GM18502 (cell line): Measurements from ENCODE around the gene UQCC2.

Source experiments
- ATAC-seq: cut with Tn5 transposase; IDR thresholded peaks from one replicate; pipeline ENCODE4 v1.9.1; 2021; ENCODE audit warnings: mild to moderate bottlenecking; ENCODE audit not compliant: unreplicated experiment, poor library complexity

The UQCC2 gene

DNA sequence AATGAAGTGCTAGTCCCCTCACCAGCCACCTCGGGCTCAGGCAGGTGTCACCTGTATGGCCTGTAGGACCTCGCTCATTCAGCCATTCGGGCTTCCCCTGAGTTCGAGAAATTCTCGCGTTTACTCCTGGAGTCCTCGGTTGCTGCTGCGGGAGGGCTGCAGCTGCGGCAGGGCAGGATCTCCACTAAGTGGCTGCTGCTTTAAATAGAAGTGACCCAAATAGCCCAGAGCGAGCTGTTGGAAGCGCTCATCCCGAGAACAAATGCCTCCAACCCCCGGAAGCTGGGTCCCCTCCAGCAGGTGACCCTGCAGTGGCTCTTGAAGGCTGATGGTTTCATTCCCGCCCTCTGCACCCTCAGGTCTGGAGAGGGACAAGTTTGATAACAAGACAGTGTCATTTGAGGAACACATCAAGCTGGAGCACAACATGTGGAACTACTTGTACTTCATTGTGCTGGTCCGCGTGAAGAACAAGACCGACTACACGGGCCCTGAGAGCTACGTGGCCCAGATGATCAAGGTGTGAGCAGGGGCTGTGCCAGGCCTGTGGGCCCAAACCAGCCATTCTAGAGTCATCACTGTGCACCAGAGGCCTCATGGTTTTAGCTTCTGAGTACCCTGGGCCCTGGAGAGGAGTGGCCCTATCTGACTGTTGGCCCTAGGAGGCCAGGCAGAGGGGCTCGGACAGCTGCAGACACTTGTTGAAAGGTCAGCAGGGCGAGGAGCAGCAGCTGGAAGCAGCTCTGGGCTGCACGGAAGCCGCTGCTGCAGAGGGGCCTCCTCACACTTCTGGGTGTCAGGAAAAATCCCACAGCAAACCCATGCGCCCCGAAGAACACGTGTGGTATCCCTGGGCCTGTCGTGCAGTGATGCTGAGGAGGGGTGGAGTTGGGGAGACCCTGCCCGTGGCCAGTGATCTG lies 18.1 kb downstream of the UQCC2 start:
- no peak for ATAC-seq

DNA sequence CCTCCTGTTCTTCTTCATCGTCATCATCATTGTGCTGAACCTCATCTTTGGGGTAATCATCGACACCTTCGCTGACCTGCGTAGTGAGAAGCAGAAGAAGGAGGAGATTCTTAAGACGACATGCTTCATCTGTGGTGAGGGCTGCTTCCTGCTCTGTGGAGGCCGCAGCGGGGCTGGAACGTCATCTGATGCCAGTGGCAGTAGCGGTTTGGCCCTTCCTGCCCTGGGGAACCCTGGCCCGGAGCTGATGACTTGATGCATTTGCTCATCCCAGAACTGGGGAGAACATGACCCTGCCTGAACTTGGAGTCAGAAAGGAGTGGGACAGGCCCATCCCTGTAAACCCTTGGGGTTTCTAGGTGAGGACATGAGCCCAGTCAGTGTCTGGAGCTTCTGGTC lies 18.7 kb downstream of the UQCC2 start:
- ATAC-seq = no peak

DNA sequence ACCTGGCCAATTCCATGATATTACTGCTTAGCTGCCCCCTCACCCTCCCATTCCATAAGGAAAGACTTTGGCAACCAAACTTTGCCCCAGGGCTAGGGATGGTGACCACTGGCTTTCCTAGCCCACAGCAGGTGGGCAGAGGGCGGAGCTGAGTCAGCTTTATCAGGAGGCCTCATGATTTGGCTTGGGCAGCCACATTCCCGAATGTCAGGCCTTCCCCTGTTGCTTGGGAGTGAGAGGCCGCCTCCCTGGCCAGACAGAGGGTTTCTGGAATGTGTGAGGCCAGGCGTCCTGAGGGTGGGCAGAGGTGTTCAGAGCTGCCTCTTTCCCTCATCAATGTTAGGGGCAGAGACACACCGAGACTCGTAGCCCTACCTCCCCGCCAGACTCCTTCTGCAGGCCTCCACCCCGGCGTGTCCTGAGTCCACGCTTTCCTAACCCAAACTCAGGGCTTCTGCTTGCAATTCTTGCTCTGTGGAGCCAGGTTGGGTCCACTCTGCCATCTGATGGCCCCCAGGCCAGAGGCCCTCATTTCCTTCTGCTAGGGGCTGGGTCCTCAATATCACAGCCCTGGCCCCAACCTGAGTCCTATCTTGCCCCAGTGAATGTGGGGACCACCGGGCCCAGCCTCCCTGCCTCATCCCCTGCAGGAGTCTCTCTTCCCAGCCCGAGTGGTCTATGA lies 19.3 kb downstream of the UQCC2 start:
- ATAC-seq = no peak

DNA sequence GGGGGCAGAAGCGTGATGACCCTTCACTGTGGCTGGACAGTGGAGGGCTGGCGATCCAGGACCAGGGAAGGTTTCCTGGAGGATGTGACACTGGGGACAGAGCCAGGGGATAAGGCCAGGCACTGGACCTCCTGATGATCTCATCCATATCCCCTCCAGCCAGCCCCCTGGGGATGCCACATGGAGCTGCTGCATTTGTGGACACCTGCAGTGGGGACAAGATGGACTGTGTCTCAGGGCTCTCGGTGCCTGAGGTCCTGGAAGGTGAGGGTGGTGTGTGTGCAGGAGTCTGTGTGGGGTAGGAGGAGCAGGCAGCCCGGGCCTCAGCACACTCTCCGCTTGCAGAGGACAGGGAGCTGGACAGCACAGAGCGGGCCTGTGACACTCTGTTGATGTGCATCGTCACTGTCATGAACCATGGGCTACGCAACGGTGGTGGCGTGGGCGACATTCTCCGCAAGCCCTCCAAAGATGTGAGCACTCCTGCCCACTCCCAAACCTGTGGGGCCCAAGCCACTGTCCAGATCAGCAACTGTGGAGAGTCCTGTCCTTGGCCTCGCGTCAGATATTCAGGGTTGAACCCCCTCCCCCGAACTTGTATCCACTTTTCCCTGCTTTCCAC lies 19.9 kb downstream of the UQCC2 start:
- no peak for ATAC-seq

DNA sequence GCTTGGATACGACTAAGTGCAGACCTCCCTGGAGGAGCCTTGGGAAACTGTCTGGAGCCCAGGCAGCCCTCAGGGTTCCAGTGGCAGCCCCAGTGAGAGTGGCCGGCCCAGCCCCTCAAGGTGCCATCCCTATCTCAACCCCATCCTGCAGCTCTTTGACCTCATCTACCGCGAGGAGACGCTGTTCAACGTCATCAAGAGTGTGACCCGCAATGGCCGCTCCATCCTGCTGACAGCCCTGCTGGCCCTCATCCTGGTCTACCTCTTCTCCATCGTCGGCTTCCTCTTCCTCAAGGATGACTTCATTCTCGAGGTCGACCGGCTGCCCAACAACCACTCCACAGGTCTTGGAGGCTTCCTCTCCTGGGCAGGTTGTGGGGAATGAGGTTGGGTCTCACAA lies 20.7 kb downstream of the UQCC2 start:
- no peak for ATAC-seq

DNA sequence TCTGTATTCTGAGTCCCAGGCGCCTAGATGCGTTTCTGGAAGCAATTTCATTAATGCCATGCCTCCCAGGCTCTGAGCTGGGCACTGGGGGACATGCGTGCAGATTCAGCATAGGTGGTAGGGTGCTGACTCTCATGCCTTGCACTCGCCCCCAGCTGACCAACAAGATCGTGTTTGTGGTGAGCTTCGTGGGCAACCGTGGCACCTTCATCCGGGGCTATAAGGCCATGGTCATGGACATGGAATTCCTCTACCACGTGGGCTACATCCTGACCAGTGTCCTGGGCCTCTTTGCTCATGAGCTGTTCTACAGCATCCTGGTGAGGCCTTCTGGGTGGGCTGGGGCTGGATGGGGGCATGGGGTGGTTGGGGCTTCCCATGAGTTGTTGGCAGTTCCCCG lies 21.6 kb downstream of the UQCC2 start:
- no peak for ATAC-seq

DNA sequence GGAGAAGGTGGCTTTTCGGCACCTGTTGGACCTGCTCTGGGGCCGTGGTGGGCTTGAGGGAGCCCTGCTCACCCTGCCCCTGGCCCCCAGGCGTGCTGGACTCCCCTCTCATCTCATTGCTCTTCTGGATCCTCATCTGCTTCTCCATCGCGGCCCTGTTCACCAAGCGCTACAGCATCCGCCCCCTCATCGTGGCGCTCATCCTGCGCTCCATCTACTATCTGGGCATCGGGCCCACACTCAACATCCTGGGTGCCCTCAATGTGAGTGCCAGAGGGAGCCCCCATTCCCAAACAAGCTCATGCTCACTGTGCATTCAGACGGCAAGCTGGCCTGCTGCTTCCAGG lies 22.4 kb downstream of the UQCC2 start:
- ATAC-seq = no peak

DNA sequence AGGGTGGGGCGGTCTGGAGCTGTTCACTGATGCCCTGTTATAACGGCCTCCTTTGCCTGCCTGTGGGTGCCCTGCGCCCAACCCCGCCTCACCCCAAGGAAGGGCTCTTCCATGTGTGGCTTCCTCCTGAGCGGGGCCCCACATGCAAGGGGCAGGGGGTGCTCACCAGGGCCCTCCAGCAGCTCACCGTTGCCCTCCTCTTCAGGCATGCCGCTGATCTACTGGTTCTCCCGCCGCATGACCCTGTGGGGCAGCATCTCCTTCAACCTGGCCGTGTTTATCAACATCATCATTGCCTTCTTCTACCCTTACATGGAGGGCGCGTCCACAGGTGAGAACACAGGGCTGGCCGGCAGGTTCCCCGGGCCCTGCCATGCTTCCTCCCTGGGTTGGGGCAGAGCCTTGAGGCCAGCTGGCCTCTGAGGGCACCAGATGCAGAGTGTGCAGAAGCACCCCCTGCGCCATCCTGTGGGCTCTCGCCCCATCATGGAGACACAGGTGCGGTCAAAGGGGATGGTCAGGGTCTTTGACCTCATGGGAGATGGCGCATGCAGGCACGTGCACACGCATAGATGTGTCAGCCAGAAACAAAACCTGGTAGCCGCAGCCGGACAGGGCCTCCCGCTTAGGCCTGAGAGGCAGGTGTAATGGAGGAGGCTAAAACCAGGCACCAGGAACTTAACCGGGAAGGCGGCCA lies 22.9 kb downstream of the UQCC2 start:
- ATAC-seq = no peak

DNA sequence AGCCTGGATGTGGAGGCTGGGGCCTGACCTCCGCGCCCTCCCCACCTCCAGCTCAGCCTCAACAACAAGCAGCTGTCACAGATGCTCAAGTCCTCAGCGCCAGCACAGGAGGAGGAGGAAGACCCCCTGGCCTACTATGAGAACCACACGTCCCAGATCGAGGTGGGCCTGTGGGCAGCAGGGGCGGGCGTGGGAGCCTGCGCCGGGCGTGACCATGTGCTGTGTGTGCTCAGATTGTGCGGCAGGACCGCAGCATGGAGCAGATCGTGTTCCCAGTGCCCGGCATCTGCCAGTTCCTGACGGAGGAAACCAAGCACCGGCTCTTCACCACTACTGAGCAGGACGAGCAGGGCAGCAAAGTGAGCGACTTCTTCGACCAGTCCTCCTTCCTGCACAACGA lies 23.5 kb downstream of the UQCC2 start:
- ATAC-seq = no peak

DNA sequence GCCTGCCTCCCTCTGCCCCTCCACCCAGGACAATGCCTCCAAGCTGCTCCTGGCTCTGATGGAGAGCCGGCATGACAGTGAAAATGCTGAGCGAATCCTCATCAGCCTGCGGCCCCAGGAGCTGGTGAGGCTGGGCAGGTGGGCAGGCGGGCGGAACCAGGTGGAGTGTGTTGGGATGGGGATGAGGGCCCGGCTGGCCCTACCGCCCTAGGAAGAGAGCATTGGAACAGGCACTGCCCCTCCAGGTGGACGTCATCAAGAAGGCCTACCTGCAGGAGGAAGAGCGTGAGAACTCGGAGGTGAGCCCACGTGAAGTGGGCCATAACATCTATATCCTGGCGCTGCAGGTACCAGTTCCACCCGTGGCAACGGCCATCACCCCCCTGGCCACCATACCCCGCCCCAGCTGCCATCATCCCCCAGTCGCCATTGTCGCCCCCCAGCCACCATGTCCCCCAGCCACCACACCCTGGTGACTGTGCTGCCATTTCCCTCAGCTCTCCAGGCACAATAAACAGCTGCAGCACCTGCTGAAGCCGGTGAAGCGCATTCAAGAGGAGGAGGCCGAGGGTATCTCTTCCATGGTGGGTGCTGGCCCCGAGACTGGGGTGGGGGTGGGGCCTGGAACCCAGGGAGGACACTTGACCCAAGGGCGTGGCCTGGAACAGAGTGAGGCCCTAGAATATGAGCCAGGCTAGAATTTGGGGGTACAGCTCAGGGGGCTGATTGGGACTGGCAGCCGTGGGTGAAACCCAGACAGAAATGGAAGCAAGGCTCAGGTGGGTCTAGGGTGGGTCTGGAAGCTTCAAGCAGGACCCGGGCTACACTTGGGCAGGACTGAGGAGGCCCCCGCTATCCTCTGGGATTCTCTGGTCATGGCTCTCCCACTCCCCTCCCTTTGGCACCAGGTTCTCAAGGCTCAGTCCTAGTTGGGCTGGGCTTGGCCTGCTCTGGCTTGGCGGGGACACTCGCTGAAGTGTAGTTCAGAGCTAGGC lies 24.2 kb downstream of the UQCC2 start:
- ATAC-seq = no peak

DNA sequence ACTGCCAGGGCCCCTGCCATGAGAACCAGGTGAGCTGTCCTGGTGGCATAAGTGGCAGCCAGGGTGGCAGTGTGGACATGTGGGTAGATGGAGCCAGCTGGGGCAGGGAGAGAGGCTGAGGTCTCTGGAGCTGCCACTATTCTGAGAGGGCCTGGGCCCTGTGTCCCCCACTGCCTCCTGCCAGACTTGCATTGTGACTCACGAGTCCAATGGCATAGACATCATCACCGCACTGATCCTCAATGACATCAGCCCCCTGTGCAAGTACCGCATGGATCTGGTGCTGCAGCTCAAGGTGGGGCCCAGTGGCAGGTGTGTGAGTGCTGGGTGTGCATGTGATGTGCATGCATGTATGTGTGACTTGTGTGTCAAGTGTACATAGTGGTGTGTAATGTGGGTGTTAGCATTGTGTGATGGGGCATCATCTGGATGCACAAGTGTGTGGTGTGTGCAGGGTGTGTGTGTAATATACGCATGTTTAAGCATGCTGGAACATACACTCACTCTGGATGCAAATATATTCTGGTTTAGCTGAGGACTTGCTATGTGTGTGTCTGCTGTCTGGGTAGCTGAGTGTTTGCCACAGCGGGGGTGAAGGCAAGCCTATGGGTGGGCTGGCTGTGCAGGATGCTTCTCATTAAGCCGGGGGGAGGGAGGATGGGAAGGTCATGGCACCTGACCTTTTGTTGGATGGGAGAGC lies 25.1 kb downstream of the UQCC2 start:
- ATAC-seq = no peak

DNA sequence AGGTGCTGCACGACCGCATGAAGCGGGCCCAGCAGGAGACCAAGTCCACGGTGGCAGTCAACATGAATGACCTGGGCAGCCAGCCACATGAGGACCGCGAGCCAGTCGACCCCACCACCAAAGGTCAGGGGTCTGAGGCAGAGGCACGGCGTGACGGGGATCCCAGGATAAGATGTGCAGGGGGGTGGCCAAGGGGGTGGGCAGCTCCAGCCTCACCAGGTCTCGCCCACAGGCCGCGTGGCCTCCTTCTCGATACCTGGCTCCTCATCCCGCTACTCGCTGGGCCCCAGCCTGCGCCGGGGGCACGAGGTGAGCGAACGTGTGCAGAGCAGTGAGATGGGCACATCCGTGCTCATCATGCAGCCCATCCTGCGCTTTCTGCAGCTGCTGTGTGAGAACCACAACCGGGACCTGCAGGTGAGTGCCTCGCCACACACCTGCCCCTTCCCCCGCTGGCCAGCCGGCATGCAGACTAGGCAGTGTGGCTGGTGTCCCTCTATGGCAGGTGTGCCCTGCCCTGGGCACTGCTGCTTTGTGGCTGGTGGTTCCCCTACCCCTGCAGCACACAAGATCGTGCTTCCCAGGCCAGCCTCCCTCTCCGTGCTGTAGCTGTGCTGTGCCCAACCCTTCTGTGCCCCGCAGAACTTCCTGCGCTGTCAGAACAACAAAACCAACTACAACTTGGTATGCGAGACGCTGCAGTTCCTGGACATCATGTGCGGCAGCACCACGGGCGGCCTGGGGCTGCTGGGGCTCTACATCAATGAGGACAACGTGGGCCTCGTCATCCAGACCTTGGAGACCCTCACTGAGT lies 25.9 kb downstream of the UQCC2 start:
- no peak for ATAC-seq

DNA sequence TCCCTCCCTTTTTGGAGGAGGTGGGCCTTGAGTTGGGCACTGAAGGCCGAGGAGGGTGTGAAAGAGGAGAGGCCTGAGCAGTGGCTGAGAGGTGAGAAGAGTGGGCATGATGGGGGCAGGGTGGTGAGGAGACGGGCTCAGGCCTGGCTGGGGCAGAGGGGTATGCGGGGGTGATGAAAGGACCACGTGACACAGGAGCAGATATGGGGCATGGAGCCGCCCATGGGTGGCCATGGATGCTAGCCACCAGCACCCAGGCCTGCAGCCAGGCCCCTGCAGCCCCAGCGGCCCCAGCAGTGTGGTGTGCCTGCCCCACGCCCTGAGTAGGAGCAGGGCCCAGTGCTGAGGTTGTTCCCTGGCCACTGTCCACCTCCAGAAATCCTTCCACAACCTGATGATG lies 26.5 kb downstream of the UQCC2 start:
- ATAC-seq = no peak

DNA sequence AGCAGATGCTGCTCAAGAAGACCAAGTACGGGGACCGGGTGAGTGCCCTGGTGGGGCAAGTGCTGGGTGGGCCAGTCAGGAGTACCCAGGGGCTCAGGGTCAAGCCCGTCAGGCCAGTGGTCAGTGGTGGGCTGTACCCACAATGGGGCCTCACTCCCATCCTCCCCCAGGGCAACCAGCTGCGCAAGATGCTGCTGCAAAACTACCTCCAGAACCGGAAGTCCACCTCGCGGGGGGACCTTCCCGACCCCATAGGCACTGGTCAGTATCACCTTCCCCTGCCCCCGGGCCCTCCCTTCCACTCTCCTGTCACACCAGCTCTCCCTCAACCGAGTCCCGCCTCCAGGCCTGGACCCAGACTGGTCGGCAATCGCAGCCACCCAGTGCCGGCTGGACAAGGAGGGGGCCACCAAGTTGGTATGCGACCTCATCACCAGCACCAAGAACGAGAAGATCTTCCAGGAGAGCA lies 27.0 kb downstream of the UQCC2 start:
- ATAC-seq = no peak

DNA sequence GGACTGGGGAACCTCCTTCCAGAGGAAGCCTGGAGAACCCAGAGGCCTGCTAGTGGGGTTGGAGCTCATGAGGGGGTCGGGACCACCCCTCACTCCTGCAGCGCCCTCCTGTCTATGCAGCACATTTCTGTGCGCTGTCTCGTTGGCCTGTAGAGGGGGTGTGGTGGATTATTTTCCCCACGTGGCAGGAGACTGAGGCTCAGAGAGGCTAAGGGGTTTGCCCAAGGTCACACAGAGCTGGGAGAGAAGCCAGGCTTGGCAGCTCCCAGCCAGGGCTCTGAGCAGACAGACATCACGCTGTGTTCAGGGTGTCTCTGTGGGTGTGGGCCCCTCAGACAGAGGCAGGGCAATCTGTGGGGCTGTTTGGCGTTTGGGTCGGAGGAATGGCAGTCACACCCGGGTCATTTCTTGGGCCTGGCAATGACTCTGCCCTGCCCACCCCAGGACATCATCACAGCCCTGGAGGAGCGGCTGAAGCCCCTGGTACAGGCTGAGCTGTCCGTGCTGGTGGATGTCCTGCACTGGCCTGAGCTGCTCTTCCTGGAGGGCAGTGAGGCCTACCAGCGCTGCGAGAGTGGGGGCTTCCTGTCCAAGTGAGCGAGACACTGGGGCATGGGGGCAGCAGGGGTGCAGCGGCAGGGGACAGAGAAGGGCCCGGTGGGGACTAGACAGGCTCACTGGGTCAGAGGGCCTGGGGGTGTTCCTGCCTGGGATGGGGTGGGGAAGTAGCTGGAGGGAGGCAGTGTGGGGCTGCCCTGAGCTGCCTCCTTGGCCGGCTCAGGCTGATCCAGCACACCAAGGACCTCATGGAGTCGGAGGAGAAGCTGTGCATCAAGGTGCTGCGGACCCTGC lies 27.7 kb downstream of the UQCC2 start:
- ATAC-seq = no peak

DNA sequence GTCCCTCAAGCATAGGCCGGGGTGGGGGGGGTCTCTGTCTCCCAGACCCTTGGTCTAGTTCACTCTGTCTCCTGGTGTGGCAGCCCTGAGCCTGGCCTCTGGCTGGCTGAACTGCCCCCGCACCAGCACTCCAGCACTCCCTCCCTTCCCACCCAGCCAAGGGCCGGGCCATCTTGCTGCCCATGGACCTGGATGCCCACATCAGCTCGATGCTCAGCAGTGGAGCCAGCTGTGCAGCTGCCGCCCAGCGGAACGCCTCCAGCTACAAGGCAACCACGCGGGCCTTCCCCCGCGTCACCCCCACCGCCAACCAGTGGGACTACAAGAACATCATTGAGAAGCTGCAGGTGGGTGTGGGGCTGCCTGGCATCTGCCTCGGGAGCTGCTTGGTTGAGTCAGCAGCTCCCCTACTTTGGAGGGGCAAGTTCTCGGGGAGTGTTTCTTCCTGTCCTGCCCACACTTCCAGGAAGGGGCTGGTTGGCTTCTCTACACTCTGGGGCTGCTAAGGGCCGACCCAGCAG lies 28.4 kb downstream of the UQCC2 start:
- ATAC-seq = no peak

DNA sequence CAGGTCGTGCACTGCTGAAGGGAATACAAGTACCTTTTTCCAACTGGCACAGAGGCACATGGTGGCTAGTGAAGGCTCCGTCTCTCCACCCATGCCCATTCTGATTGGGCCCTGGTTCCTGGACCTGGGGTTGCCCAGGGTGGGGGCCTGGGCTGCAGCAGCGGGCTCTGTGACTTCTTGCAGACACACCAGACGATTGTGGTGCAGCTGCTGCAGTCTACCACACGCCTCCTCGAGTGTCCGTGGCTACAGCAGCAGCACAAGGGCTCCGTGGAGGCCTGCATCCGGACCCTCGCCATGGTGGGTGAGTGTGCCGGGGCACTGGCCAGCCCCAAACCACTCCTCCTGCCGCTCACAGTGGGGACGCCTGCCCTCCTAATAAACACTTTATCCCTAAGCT lies 29.2 kb downstream of the UQCC2 start:
- no peak for ATAC-seq
